HCT116 (cell line): ENCODE measurements around the gene RGS6. TPM values are rescaled to one million over a fixed set of nuclear protein-coding genes. Genes with fewer than 3 reads are reported as not detected.

Source experiments
- ATAC-seq: fragments of 200-7000 bp; cut with Tn5 transposase; 2 replicates; pipeline ENCODE4 v1.9.1; 2020; ENCODE audit warnings: mild to moderate bottlenecking, moderate library complexity
- BruUV-seq: library from RNA; stranded (reverse); fragments of 400-500 nt; replicated peaks from 2 replicates; lab custom pipeline; 2021; lab: Mats Ljungman, UMichigan
- CTCF ChIA-PET: fragments of 300-600 bp; sonication (Branson Sonifier 250); formaldehyde crosslinking; loops from one replicate; lab custom pipeline; 2021; ENCODE audit warnings: antibody characterized with exemption; lab: Charles Lee
- POLR2A ChIA-PET: fragments of 300-600, 350-600 bp; sonication (Branson Sonifier 250); formaldehyde crosslinking; loops from one replicate; lab custom pipeline; 2021; ENCODE audit warnings: antibody characterized with exemption; lab: Charles Lee
- RAD21 ChIA-PET, 2 experiments: fragments of 300-600 bp; sonication (Branson Sonifier 250); formaldehyde crosslinking; loops; one replicate each; lab custom pipeline; 2023; ENCODE audit warnings: low total read pairs in 2 of 2; ENCODE audit not compliant: uncharacterized antibody in 2 of 2, unreplicated experiment in 2 of 2, low non-redundant PET in 1 of 2; lab: Charles Lee
- DNase-seq: peaks from one replicate; pipeline ENCODE4 v3.0.0-alpha.2; 2010; ENCODE audit warnings: low read depth, low spot score
- H2AFZ ChIP-seq: fragments of 200-600 bp; shearing (Covaris generic), sonication (generic); 2 replicates; pipeline ENCODE4 v1.6.1; 2017; ENCODE audit warnings: low read depth, mixed run types, mixed read lengths, antibody characterized with exemption, low read length; ENCODE audit not compliant: poor library complexity, severe bottlenecking
- H3K27ac ChIP-seq: 2 replicates; pipeline ENCODE4 v1.5.1; 2012; ENCODE audit warnings: low read depth, low read length
- H3K27me3 ChIP-seq: fragments of 200-600 bp; sonication (generic); 2 replicates; pipeline ENCODE4 v1.6.1; 2016; ENCODE audit warnings: mixed run types, low read length, mixed read lengths; ENCODE audit not compliant: insufficient read depth
- H3K36me3 ChIP-seq, 2 experiments: fragments of 200-500 bp in 1 of 2; fragments of 200-600 bp in 1 of 2; sonication (Bioruptor generic) in 1 of 2; sonication (generic) in 1 of 2; 2 replicates each; pipeline versions ENCODE4 v1.5.1 to v1.6.1; 2014 to 2016; ENCODE audit warnings: low read length in 2 of 2, inconsistent platforms in 1 of 2, mixed read lengths in 1 of 2, mixed run types in 1 of 2; ENCODE audit not compliant: insufficient read depth in 2 of 2, control insufficient read depth in 1 of 2
- H3K4me1 ChIP-seq, 2 experiments: fragments of 200-600 bp in 1 of 2; sonication (generic) in 1 of 2; 2 replicates each; pipeline versions ENCODE4 v1.5.1 to v1.6.1; 2012 to 2017; ENCODE audit warnings: low read length in 2 of 2, inconsistent platforms in 1 of 2, mild to moderate bottlenecking in 1 of 2, mixed read lengths in 1 of 2, mixed run types in 1 of 2, moderate library complexity in 1 of 2; ENCODE audit not compliant: insufficient read depth in 2 of 2, control insufficient read depth in 1 of 2
- H3K4me2 ChIP-seq: fragments of 200-600 bp; sonication (generic); 2 replicates; pipeline ENCODE4 v1.6.1; 2017; ENCODE audit warnings: mixed run types, low read length, mixed read lengths
- H3K4me3 ChIP-seq, 2 experiments: fragments of 200-600 bp in 1 of 2; sonication (generic) in 1 of 2; replicated peaks in 1 of 2; 2 replicates each; pipeline ENCODE4 v1.5.1; 2011 to 2016; ENCODE audit warnings: low read length in 2 of 2, control low read depth in 1 of 2, low read depth in 1 of 2, mild to moderate bottlenecking in 1 of 2, mixed read lengths in 1 of 2, mixed run types in 1 of 2
- H3K79me2 ChIP-seq: fragments of 200-600 bp; sonication (generic); 2 replicates; pipeline ENCODE4 v1.6.1; 2017; ENCODE audit warnings: mild to moderate bottlenecking, mixed run types, low read length, moderate library complexity, mixed read lengths; ENCODE audit not compliant: insufficient read depth
- H3K9ac ChIP-seq: fragments of 200-600 bp; sonication (generic); 2 replicates; pipeline ENCODE4 v1.6.1; 2016; ENCODE audit warnings: low read length, mixed read lengths
- H3K9me2 ChIP-seq: fragments of 200-600 bp; sonication (generic), shearing (Covaris generic); 2 replicates; pipeline ENCODE4 v1.6.1; 2017; ENCODE audit warnings: mixed run types, mild to moderate bottlenecking, moderate library complexity; ENCODE audit not compliant: insufficient read depth
- H3K9me3 ChIP-seq, 2 experiments: fragments of 200-500 bp in 1 of 2; fragments of 200-600 bp in 1 of 2; sonication (Bioruptor generic) in 1 of 2; sonication (generic) in 1 of 2; 2 replicates each; pipeline ENCODE4 v1.6.1; 2014 to 2017; ENCODE audit warnings: low read length in 2 of 2, mixed read lengths in 2 of 2, inconsistent platforms in 1 of 2, low read depth in 1 of 2, mild to moderate bottlenecking in 1 of 2, mixed run types in 1 of 2, moderate library complexity in 1 of 2; ENCODE audit not compliant: control insufficient read depth in 1 of 2, insufficient read depth in 1 of 2
- H4K20me1 ChIP-seq: fragments of 200-600 bp; sonication (generic), shearing (Covaris generic); 2 replicates; pipeline ENCODE4 v1.6.1; 2017; ENCODE audit warnings: mixed run types, mild to moderate bottlenecking, moderate library complexity; ENCODE audit not compliant: insufficient read depth
- CTCF ChIP-seq, 3 experiments: fragments of 200-600 bp in 1 of 3; sonication (generic) in 1 of 3; IDR thresholded peaks in 2 of 3; conservative IDR thresholded peaks in 1 of 3; 2 replicates each; pipeline ENCODE4 v1.5.1; 2012 to 2017; ENCODE audit warnings: low read depth in 2 of 3, low read length in 2 of 3, antibody characterized with exemption in 1 of 3, borderline replicate concordance in 1 of 3, control low read depth in 1 of 3, mild to moderate bottlenecking in 1 of 3, mixed read lengths in 1 of 3, mixed run types in 1 of 3, moderate library complexity in 1 of 3; ENCODE audit not compliant: insufficient read depth in 1 of 3
- EGR1 ChIP-seq: IDR thresholded peaks from 2 replicates; pipeline ENCODE4 v1.6.1; 2012; ENCODE audit warnings: low read depth
- ELF1 ChIP-seq: IDR thresholded peaks from 2 replicates; pipeline ENCODE4 v1.6.1; 2012; ENCODE audit warnings: low read depth, borderline replicate concordance
- EZH2phosphoT487 ChIP-seq: fragments of 200-600 bp; IDR thresholded peaks from 2 replicates; pipeline ENCODE4 v1.6.1; 2018; ENCODE audit warnings: antibody characterized with exemption, borderline replicate concordance
- FOSL1 ChIP-seq: IDR thresholded peaks from 2 replicates; pipeline ENCODE4 v1.6.1; 2012; ENCODE audit warnings: low read depth
- JUND ChIP-seq: IDR thresholded peaks from 2 replicates; pipeline ENCODE4 v1.6.1; 2012
- POLR2A ChIP-seq: IDR thresholded peaks from 2 replicates; pipeline ENCODE4 v1.7.0; 2011; ENCODE audit warnings: borderline replicate concordance; ENCODE audit not compliant: insufficient read depth, insufficient read length; ENCODE audit errors: extremely low read depth
- POLR2AphosphoS5 ChIP-seq: IDR thresholded peaks from 2 replicates; pipeline ENCODE4 v1.6.1; 2011; ENCODE audit warnings: mild to moderate bottlenecking, low read depth, low read length, moderate library complexity
- REST ChIP-seq: IDR thresholded peaks from 2 replicates; pipeline ENCODE4 v1.6.1; 2012; ENCODE audit warnings: low read depth
- SRF ChIP-seq: IDR thresholded peaks from 2 replicates; pipeline ENCODE4 v1.6.1; 2012; ENCODE audit warnings: low read depth
- TCF7L2 ChIP-seq: IDR thresholded peaks from 2 replicates; pipeline ENCODE4 v1.7.0; 2011; ENCODE audit warnings: borderline replicate concordance, inconsistent platforms; ENCODE audit not compliant: insufficient read depth, insufficient read length; ENCODE audit errors: extremely low read depth
- YY1 ChIP-seq: IDR thresholded peaks from 2 replicates; pipeline ENCODE4 v1.6.1; 2011; ENCODE audit warnings: low read length, low read depth, moderate library complexity, mild to moderate bottlenecking; ENCODE audit not compliant: insufficient replicate concordance; ENCODE audit errors: extremely low read depth
- ZFX ChIP-seq: fragments of 450-650 bp; IDR thresholded peaks from 2 replicates; pipeline ENCODE4 v1.6.1; 2017
- intact Hi-C: fragments of 100-400 bp; cut with micrococcal nuclease; formaldehyde crosslinking; loops from 2 replicates; pipeline ENCODE4 v1.10.0; 2022
- total RNA-seq: library from RNA; stranded (reverse); gene quantifications from one replicate; pipeline ENCODE4 v1.2.1, GENCODE V29; 2021; ENCODE audit not compliant: unreplicated experiment
- TF ChIP-seq, protein P1 (sequence below): IDR thresholded peaks from 2 replicates; pipeline ENCODE4 v1.6.1; 2011; ENCODE audit warnings: mild to moderate bottlenecking, low read length, moderate library complexity; ENCODE audit not compliant: insufficient replicate concordance; ENCODE audit errors: extremely low read depth

The RGS6 gene
- total RNA-seq, 1 experiment from 2014 or later, result 4.7 TPM

GRCh38 chr14:72594099-72594901 is 662.1 kb downstream of the RGS6 start:
- H3K9me3 ChIP-seq, result no peaks in the 10 kb centered on the region
- no peaks in the 10 kb centered on the region for H3K79me2 ChIP-seq
- no peaks in the 10 kb centered on the region for H3K9me2 ChIP-seq
- no peak for TF ChIP-seq JUND
- TF ChIP-seq CTCF (IDR thresholded peaks at IDR 0.05 in 2 of 3, conservative IDR thresholded peaks at IDR 0.05 in 1 of 3; ENCODE audit: borderline replicate concordance in 1 of 3, insufficient read depth in 1 of 3, low read depth in 2 of 3, low read length in 2 of 3), result no peak
- no peak for TF ChIP-seq TCF7L2
- TF ChIP-seq SRF, result no peak
- no peak for TF ChIP-seq EZH2phosphoT487
- no peak for TF ChIP-seq YY1
- TF ChIP-seq, protein P1, sequence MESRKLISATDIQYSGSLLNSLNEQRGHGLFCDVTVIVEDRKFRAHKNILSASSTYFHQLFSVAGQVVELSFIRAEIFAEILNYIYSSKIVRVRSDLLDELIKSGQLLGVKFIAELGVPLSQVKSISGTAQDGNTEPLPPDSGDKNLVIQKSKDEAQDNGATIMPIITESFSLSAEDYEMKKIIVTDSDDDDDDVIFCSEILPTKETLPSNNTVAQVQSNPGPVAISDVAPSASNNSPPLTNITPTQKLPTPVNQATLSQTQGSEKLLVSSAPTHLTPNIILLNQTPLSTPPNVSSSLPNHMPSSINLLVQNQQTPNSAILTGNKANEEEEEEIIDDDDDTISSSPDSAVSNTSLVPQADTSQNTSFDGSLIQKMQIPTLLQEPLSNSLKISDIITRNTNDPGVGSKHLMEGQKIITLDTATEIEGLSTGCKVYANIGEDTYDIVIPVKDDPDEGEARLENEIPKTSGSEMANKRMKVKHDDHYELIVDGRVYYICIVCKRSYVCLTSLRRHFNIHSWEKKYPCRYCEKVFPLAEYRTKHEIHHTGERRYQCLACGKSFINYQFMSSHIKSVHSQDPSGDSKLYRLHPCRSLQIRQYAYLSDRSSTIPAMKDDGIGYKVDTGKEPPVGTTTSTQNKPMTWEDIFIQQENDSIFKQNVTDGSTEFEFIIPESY, result no peak
- no peak for TF ChIP-seq FOSL1
- no peak for TF ChIP-seq ZFX
- TF ChIP-seq EGR1, result no peak
- TF ChIP-seq ELF1, result no peak
- TF ChIP-seq REST, result no peak
- no peak for TF ChIP-seq POLR2A
- no peak for TF ChIP-seq POLR2AphosphoS5
- TF ChIP-seq, all 23 proteins: peak for 0
- no peak overlapping the region for H3K27ac ChIP-seq
- no peak overlapping the region for H3K4me2 ChIP-seq
- no peaks in the 10 kb centered on the region for H3K4me1 ChIP-seq
- intact Hi-C loops, result no loop called here
- no peak overlapping the region for H3K9ac ChIP-seq
- H3K36me3 ChIP-seq, result no peaks in the 10 kb centered on the region
- H2AFZ ChIP-seq, result no peak overlapping the region
- ChIA-PET CTCF (no interaction called here), RAD21 (no interaction called here), POLR2A (no interaction called here)
- ATAC-seq (no peak), DNase-seq (no peak)
- H4K20me1 ChIP-seq, result no peaks in the 10 kb centered on the region
- H3K4me3 ChIP-seq, result no peak overlapping the region
- BruUV-seq, result no TSS peak
- peaks cover 14% of the 10 kb centered on the region; the same call in 1 of the 2 replicates for H3K27me3 ChIP-seq
